ENCODE results near the gene TRABD2B. TPM values are rescaled to one million over a fixed set of nuclear protein-coding genes. Genes with fewer than 3 reads are reported as not detected.

The TRABD2B gene
- total RNA-seq, 1 experiment from 2014 or later = not detected

DNA sequence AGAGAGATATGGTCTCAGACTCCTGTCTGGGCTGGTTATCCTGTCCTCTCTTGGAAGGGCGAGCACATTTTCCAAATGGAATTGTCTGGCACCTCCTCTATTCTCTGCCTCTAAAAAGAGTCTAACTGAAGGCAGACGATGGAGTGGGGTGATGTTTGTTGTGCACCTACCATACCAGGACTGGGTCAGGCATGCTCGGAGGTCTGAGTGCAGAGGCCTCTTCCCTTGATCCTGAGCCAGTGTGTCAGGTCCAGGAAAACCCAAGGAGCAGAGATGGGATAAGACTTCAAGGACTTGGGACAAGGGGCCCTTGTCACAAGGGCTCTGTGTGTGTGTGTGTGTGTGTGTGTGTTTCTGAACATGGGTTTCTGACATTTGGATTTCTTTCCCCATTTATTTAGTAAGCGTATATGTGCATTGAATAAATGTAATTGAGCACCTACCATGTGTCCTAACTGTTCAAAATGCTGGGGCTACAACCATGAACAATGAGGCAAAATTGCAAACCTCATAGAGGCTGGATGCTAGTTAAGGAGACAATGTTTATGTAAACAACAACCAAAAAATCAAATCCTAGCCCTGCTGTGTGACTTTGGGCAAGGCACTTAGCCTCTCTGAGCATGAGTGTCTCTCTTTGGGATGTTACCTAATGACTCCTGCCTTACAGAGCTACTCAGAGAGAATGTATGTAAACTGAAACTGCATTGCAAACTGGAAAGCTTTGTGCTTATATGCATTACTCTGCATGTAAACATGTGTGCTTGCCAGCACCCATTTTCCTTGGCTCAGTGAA, 283.0 kb downstream of the TRABD2B start:
- no TSS peak for BruUV-seq (replicated peaks)
- DNase-seq (ENCODE audit: low spot score) = no peak

DNA sequence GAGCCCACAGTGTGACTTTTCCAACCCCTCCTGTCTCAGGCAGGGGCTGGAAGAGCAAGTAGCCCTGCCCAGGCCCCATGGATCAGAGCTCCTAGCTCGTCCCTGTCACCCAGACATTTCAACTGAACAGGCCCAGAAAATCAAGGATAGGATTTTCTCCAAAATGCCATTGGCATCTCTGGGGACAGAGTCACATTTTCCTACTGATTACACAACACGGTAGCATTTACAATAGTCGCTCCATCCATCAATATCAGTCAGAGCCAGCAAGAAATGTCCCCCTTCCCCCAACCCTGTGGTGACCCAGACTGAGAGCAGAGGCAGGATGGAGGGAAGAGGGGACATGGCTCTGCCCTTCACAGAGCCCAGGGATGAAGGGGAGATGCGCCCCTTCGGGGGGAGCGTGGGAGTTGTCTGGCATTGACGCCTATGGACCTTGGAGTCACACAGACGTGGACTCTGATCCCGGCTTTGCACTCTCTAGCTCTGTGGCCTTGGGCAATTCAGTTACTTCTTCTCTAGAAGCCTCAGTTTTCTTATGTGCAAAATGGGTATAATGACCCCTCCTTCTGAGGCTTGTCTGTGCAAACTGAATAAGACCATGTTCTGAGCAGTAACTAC, 283.7 kb downstream of the TRABD2B start:
- peaks cover 100% of the 10 kb centered on the region for H3K27me3 ChIP-seq (replicated peaks; ENCODE audit: insufficient read depth, low read depth, low read length, poor library complexity)
- POLR2A ChIA-PET (ENCODE audit: low non-redundant PET) = no interaction called here

More for the DNA sequence above, 283.0 kb downstream of the TRABD2B start:
- Histone ChIP-seq H3K36me3 (ENCODE audit: insufficient read depth, low read length, poor library complexity, severe bottlenecking) (no peaks in the 10 kb centered on the region), H3K4me3 (ENCODE audit: low read depth, low read length, poor library complexity, severe bottlenecking) (no peak overlapping the region), H3K9me3 (ENCODE audit: low read depth, low read length, poor library complexity, severe bottlenecking) (no peaks in the 10 kb centered on the region), H3K4me1 (ENCODE audit: insufficient read depth, low read length, poor library complexity, severe bottlenecking) (peaks cover 11% of the 10 kb centered on the region), H3K27me3 (replicated peaks; ENCODE audit: insufficient read depth, low read depth, low read length, poor library complexity) (peaks cover 100% of the 10 kb centered on the region), H3K27ac (ENCODE audit: low read depth, low read length, poor library complexity, severe bottlenecking) (no peak overlapping the region)
- intact Hi-C loops (cut with micrococcal nuclease; ENCODE audit: unreplicated experiment) = loop anchor here (5.0 kb wide), 1 partner anchor 522 kb away; the partner anchor contains the start of gene PDZK1IP1
- ChIA-PET POLR2A (ENCODE audit: low non-redundant PET) (no interaction called here), CTCF (no interaction called here)
- TF ChIP-seq, protein P1, sequence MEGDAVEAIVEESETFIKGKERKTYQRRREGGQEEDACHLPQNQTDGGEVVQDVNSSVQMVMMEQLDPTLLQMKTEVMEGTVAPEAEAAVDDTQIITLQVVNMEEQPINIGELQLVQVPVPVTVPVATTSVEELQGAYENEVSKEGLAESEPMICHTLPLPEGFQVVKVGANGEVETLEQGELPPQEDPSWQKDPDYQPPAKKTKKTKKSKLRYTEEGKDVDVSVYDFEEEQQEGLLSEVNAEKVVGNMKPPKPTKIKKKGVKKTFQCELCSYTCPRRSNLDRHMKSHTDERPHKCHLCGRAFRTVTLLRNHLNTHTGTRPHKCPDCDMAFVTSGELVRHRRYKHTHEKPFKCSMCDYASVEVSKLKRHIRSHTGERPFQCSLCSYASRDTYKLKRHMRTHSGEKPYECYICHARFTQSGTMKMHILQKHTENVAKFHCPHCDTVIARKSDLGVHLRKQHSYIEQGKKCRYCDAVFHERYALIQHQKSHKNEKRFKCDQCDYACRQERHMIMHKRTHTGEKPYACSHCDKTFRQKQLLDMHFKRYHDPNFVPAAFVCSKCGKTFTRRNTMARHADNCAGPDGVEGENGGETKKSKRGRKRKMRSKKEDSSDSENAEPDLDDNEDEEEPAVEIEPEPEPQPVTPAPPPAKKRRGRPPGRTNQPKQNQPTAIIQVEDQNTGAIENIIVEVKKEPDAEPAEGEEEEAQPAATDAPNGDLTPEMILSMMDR (conservative IDR thresholded peaks at IDR 0.05; ENCODE audit: low read depth, low read length) = no peak
- no peak for TF ChIP-seq EZH2 (IDR thresholded peaks at IDR 0.05; ENCODE audit: borderline replicate concordance, low read depth, low read length, poor library complexity, severe bottlenecking)

DNA sequence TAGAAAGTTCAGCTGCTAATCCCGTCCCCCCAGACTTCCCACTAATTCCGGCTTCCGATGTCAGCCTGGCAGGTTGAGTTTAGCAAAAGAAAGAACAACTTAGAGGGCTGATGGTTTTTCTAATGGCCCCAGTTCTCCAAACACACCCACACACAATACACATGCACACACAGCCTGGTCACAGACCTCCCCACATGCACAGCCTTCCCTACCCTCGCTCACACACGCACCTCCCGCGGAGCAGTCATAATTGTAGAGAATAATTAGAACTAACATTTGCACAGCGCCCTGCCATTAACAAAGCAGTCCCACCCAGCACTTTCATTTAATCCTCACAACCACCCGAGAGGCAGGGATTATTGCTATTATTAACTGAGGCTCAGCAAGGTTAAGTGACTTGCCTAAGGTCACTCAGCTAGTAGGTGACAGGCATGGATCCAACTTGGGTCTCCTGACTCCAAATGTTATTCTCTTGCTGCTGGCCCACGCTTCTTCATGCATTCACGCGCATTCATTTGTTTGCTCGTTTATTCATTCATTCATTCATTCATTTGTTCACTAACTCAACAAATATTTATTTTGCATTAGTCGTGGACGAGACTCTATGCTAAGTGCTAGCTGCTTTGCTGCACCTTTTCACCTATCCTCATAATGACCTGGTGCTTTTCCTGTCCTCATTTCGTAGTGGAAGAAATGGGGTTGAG, 284.4 kb downstream of the TRABD2B start:
- Histone ChIP-seq H3K27ac (ENCODE audit: low read depth, low read length, poor library complexity, severe bottlenecking) (no peak overlapping the region), H3K27me3 (replicated peaks; ENCODE audit: insufficient read depth, low read depth, low read length, poor library complexity) (peaks cover 99% of the 10 kb centered on the region), H3K36me3 (ENCODE audit: insufficient read depth, low read length, poor library complexity, severe bottlenecking) (no peaks in the 10 kb centered on the region), H3K4me3 (ENCODE audit: low read depth, low read length, poor library complexity, severe bottlenecking) (no peak overlapping the region), H3K4me1 (ENCODE audit: insufficient read depth, low read length, poor library complexity, severe bottlenecking) (peaks cover 17% of the 10 kb centered on the region), H3K9me3 (ENCODE audit: low read depth, low read length, poor library complexity, severe bottlenecking) (no peaks in the 10 kb centered on the region)
- intact Hi-C loops (cut with micrococcal nuclease; ENCODE audit: unreplicated experiment) = loop anchor here (5.0 kb wide), 1 partner anchor 520 kb away; the partner anchor contains the start of gene PDZK1IP1
- TF ChIP-seq, protein P1 (conservative IDR thresholded peaks at IDR 0.05; ENCODE audit: low read depth, low read length) = no peak
- no peak for TF ChIP-seq EZH2 (IDR thresholded peaks at IDR 0.05; ENCODE audit: borderline replicate concordance, low read depth, low read length, poor library complexity, severe bottlenecking)
- ChIA-PET CTCF (no interaction called here), POLR2A (ENCODE audit: low non-redundant PET) (no interaction called here)
- no peak for DNase-seq (ENCODE audit: low spot score)
- no TSS peak for BruUV-seq (replicated peaks)

More for the DNA sequence above, 283.7 kb downstream of the TRABD2B start:
- Histone ChIP-seq H3K4me3 (ENCODE audit: low read depth, low read length, poor library complexity, severe bottlenecking) (no peak overlapping the region), H3K27ac (ENCODE audit: low read depth, low read length, poor library complexity, severe bottlenecking) (no peak overlapping the region), H3K9me3 (ENCODE audit: low read depth, low read length, poor library complexity, severe bottlenecking) (no peaks in the 10 kb centered on the region), H3K4me1 (ENCODE audit: insufficient read depth, low read length, poor library complexity, severe bottlenecking) (peaks cover 17% of the 10 kb centered on the region), H3K36me3 (ENCODE audit: insufficient read depth, low read length, poor library complexity, severe bottlenecking) (no peaks in the 10 kb centered on the region)
- intact Hi-C loops (cut with micrococcal nuclease; ENCODE audit: unreplicated experiment) = loop anchor here (5.0 kb wide), 1 partner anchor 521 kb away; the partner anchor contains the start of gene PDZK1IP1
- no peak for TF ChIP-seq EZH2 (IDR thresholded peaks at IDR 0.05; ENCODE audit: borderline replicate concordance, low read depth, low read length, poor library complexity, severe bottlenecking)
- TF ChIP-seq, protein P1 (conservative IDR thresholded peaks at IDR 0.05; ENCODE audit: low read depth, low read length) = no peak
- CTCF ChIA-PET = no interaction called here
- DNase-seq (ENCODE audit: low spot score) = no peak
- BruUV-seq (replicated peaks) = no TSS peak

All from A673 (cell line).